Fibroblast of skin of left quadriceps (primary cell): ENCODE results near the gene RAB3IL1.
"Not testable (repeated sequence)": the region's sequence is repeated elsewhere in the genome, so short reads cannot be mapped to it uniquely, and the experiment has no call there.

ENCODE experiments used
- DNase-seq, 2 experiments: peaks; one replicate each; pipeline ENCODE4 v3.0.0-alpha.2; 2013; ENCODE audit warnings: low read depth in 2 of 2

The RAB3IL1 gene

DNA sequence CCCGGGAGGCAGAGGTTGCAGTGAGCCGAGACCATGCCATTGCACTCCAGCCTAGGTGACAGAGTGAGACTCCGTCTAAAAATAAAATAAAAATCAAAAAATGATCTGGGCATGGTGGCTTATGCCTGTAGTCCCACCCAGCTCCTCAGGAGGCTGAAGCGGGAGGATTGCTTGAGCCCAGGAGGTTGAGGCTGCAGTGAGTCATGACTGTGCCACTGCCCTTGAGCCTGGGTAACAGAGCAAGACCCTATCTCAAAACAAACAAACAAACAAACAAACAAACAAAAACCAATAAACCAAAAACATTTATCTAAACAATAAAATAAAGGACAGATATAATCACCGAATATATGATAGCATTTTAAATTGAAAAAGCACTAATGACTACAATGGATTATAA is 36.3 kb upstream of the RAB3IL1 start:
- DNase-seq: not testable (repeated sequence)

DNA sequence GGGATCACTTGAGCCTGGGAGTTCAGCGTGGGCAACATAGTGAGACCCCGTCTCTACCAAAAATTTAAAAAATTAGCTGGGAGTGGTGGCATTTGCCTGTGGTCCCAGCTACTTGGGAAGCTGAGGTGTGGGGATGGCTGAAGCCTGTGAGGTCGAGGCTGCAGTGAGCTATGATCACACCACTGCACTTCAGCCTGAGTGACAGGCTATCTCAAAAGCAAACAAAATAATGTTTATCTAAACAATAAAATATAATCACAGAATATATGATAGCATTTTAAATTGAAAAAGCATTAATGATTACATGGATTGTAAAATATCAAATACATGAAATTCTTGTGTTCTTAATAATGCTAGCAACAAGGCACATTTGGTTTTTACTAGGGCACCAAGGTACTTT is 35.5 kb upstream of the RAB3IL1 start:
- no peak for DNase-seq

DNA sequence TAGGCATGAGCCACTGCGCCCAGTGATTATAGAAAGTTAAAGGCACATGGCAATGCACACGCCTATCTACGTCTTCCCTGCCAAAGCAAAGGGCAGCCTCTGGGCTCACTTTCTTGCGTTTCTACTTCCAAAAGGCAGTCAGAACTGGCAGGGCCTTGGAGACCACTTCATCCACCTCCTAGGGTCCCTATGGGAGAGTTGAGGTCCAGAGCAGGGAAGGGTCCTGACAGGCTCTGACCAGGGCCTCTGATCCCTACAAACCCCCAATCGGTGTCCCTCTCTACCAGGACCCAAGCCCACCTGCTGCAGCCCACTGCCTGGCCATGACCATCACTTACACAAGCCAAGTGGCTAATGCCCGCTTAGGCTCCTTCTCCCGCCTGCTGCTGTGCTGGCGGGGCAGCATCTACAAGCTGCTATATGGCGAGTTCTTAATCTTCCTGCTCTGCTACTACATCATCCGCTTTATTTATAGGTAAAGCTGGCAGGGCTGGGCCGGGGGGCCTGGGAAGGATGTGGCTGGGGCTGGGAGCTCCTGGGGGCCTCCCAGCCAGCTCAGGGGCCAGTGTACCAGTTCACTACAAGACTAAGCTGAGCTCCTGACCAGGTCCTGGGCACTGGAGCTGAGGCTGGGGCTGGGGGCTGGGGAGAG is 34.2 kb upstream of the RAB3IL1 start:
- no peak for DNase-seq

- DNase-seq: no peak
These were observed 32.7 kb upstream of the RAB3IL1 start, which contains the start of gene BEST1 for GRCh38 chr11:61950035-61950547. Gene BEST1 (plus strand): TSS chr11:61950351. CDS start chr11:61951807, 1,456 bp downstream.

- DNase-seq: peak; percentile 94 to 95
These were observed 32.0 kb upstream of the RAB3IL1 start for GRCh38 chr11:61949169-61950034.

GRCh38 chr11:61948505-61948904 is 31.1 kb upstream of the RAB3IL1 start:
- no peak for DNase-seq

DNA sequence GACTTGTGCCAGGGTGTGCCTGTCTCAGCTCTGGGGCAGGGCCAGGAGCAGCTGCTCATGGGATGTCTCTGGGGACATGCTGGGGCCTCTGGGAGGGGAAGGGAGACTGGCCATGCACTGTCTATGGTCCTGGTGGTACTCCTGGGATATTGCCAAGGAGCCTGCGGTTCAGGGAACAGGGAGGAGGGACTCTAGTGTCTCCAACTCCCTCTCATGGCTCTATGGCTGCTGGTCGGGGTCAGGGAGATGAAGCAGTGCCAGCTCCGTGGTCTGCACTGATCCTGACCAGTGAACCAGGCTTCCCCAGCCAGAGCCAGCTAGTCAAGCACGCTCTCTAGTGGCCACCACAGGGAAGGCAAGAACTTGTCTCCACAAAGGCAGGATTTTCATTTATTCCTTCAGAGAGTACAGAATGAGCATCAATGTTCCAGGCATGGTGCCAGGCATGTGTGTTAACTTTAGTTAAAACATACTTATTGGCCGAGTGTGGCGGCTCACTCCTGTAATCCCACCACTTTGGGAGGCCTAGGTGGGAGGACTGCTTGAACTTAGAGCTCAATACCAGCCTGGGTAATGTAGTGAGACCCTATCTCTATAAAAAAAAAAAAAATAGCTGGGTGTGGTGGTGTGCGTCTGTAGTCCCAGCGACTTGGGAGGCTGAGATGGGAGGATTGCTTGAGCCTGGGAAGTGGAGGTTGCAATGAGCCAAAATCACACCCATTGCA is 30.3 kb upstream of the RAB3IL1 start:
- peak; percentile 83 to 84 for DNase-seq

DNA sequence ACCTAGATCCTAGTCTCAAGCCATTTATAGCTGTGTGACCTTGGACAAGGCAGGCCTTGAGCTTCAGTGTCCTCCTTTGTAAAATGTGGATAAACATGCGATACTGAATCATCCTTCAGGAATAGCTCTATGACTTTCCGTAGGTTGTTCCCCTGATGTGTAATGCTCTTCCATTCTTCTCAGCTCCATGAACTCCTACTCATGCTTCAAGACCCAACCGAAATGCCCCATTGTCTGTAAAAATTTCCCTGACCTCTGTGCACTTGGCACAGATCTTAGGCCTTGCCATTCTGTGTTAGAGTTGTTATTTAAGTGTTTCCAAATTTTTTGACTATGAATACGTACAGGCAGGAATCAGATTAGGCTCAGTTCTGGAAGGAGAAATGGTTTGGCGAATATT is 29.5 kb upstream of the RAB3IL1 start:
- DNase-seq: no peak

- DNase-seq: no peak
These were observed 27.8 kb upstream of the RAB3IL1 start for GRCh38 chr11:61945191-61945590.

- no peak for DNase-seq
These were observed 23.1 kb upstream of the RAB3IL1 start for GRCh38 chr11:61940466-61940865.

DNA sequence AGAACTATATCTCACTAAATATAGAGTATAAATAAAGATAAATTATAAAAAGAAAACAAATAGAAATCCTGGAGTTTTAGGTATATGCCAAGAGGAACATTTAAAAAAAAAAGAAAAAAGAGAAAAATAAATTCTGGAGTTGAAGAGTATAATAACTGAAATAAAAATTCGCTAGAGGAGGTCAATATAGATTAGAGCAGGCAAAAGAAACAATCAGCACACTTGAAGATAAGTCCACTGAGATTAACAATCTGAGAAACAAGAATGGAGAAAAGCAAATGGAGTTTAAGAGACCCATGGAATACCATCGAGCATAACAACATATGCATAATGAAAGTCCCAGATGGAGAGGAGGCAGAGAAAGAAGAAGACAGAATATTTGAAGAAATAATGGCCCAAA is 18.5 kb upstream of the RAB3IL1 start:
- DNase-seq: no peak

DNA sequence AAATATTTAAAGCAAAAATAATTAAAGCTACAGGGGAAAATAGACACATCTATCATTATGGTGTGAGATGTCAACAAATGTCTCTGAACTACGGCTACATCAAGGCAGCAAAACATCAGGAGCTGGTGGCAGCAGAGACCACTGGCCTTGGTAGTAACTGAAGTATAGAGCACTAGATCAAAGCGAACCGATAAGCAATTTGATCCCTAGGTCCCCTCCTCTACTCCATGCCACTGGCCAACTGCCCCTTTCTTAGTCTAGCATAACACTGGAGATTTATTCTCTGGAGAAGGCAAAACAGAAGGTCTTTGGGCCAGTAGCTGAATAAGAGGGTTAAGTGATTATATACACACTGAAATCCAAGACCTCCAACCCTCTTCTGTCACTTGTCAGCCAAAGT is 13.6 kb upstream of the RAB3IL1 start:
- DNase-seq: no peak

DNA sequence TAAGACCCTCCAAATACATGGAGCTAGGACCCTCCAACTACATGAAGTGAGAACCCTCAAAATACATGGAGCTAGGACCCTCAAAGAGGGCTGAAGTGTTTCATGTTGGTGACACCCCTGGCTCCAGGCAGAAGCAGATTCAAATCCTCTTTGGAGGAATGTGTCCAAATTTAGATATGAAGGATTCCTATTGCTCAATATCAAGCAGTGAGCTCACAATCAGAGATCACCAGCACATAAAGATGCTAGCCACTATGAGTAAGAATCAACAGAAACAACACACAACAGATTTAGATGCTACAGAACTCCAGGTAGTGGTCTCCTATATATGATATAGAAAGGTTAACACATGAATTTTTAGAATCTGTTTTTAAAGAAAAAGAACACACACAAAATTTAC is 11.2 kb upstream of the RAB3IL1 start:
- DNase-seq: no peak

DNA sequence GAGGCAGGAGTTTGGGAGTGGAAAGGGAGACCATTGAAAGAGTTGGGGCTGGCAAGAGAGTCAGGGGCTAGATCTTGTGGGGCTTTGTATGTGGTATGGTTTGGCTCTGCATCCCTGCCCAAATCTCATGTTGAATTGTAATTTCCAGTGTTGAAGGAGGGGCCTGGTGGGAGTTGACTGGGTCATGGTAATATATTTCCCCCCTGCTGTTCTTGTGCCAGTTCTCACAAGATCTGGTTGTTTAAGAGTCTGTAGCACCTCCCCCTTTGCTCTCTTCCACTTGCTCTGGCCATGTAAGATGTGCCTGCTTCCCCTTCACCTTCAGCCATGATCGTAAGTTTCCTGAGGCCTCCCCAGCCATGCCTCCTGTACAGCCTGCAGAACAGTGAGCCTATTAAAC is 10.1 kb upstream of the RAB3IL1 start:
- no peak for DNase-seq

DNA sequence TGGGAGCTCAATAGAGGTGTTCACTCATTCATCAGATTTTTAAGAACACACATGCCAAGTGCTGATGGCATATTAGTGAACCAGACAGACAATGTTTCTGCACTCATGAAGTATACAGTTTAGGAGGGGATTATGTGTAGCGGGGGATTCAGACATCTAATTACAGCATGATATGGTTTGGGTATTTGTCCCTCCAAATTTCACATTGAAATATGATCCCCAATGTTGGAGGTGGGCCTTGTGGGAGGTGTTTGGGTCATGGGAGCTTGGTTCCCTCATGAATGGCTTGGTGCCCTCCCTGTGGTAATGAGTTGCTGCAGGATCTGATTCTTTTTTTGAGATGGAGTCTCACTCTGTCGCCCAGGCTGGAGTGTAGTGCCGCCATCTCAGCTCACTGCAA is 8.9 kb upstream of the RAB3IL1 start:
- DNase-seq: no peak

DNA sequence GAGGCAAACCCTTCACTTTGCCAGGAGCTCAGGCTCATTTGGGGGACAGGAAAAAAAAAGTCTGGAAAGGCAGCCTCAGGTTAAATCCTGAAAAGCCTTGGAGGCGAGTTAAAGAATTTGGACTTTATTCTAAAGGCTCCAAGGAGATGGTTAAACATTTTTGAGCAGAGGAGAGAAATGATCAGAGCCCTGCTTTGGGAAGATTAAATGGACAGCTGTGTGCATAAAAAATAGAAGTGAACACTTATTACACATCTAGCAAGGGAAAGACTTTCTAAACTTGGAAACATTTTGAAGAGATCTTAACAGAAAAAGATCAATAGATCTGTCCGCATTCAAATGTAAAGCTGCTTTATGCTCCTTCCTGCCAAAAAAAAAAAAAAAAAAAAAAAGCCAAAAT is 8.4 kb upstream of the RAB3IL1 start:
- DNase-seq: no peak

GRCh38 chr11:61924064-61924455 is 6.7 kb upstream of the RAB3IL1 start:
- no peak for DNase-seq

GRCh38 chr11:61923166-61924063 is 6.0 kb upstream of the RAB3IL1 start:
- DNase-seq: peak; percentile 32 to 34

DNA sequence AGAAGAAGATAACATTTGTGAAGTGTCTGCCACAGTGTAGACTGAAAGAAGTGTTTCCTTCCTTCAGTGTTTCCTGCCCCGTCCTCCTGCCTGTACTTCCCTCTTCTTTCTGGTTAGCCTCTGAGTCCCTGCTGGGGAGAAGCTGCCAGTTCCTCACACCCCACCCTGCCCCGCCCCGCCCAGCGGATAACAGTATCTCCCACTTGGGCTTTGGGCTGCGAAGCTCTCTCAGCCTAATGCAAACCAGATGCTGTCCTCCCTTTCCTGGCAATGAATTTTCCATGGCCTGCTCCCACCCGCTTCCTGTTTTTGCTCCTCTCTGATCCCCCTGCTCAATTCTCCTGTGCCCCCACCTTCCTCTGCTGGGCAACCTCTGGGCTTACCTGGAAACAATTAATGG is 5.2 kb upstream of the RAB3IL1 start:
- peak; percentile 77 to 78 for DNase-seq

DNA sequence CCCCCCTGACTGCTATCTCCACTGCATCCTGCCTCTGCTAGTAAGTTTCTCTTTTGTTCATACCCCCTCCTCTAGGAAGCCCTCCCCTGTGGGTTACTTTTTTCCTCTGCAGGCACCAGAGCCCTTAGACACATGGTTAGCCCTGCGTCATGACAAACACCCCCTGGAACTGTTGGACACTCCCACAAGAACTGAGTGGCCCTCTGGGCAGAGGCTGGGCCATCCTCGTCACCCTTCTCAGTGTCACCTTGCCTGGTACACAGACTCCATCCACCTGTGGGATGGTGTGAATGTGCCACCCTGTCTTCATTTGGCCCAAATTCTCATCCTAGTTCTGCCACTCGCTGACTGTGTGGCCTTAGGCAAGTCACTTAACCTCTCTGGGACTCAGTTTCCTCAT is 4.1 kb upstream of the RAB3IL1 start:
- no peak for DNase-seq
